ENCODE measurements around the gene KCNJ10.

KCNJ10 gene

DNA sequence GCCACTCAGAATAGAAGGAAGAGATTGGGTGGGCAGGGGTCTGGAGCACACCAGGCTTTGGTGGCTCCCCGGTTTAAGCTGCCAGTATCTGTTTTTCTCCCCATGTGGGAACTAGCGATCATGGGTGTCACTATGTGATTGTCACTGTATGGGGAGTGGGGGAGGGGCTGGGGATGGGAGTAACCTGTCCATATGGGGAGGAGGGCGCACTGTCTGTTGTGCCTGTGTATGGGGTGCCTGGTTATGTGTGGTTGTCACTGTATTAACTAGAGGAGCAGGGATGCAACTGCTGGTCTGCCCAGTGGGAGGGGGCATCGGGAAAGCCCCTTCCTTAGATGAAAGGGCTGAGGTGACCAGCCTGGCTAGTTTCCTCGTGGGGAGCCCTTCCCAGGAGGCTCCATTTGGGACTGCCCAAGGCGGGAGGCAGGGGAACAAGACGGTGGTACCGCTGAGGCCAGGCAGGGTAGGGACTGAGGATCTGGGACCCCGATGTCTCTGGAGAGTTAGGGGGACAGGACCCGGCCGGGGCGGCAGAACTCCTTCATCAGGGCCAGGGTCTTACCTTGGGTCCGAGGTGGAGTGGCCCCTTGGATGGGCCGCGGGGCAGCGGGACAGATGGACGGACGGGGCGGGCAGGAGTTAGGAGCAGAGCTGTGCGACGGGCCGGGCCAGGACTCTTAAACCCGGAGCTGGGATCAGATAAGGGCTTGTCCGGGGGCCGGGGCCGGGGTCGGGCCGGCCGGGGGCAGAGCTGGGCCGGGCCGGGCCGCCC is at the start of gene KCNJ10:
TSS of gene KCNJ10 (minus strand) at position 701 of the 772 bp plus-strand sequence. CDS start 27,628 bp downstream, outside the sequence.
- no peaks in the 10 kb centered on the region for H3K36me3 ChIP-seq (replicated peaks)
- peaks cover 19% of the 10 kb centered on the region for H3K27me3 ChIP-seq (replicated peaks)
- in situ Hi-C loops (cut with HindIII; ENCODE audit: low pct_ligation_motif_present, low sequenced_read_pairs) = no loop called here
- TF ChIP-seq, protein P1, sequence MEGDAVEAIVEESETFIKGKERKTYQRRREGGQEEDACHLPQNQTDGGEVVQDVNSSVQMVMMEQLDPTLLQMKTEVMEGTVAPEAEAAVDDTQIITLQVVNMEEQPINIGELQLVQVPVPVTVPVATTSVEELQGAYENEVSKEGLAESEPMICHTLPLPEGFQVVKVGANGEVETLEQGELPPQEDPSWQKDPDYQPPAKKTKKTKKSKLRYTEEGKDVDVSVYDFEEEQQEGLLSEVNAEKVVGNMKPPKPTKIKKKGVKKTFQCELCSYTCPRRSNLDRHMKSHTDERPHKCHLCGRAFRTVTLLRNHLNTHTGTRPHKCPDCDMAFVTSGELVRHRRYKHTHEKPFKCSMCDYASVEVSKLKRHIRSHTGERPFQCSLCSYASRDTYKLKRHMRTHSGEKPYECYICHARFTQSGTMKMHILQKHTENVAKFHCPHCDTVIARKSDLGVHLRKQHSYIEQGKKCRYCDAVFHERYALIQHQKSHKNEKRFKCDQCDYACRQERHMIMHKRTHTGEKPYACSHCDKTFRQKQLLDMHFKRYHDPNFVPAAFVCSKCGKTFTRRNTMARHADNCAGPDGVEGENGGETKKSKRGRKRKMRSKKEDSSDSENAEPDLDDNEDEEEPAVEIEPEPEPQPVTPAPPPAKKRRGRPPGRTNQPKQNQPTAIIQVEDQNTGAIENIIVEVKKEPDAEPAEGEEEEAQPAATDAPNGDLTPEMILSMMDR (IDR thresholded peaks at IDR 0.05; ENCODE audit: low read depth, low read length, missing control alignments) = no peak
- H3K27ac ChIP-seq = no peak within 1 kb of the TSS
- no peak for DNase-seq
- H3K4me3 ChIP-seq (ENCODE audit: low read depth, low read length) = peak within 1 kb of the TSS; percentile 59

DNA sequence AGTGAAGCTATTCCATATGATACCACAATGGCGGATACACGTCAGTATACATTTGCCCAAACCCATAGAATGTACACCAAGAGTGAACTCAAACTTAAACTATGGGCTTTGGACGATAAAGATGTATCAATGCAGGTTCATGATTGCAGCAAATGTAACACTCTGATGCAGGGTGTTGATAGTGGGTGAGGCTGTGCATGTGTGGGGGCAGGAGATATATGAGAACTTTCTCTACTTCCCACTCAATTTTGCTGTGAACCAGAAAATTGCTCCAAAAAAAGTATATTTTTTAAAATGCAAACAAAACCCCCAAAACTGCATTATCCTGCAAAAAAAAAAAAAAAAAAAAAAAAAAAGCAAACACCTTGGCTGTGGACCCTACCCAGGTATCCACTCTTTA is 49.0 kb upstream of the KCNJ10 start:
- Histone ChIP-seq H3K27ac (no peak overlapping the region), H3K4me3 (ENCODE audit: low read depth, low read length) (no peak overlapping the region), H3K36me3 (replicated peaks) (no peaks in the 10 kb centered on the region), H3K27me3 (replicated peaks) (peaks cover 32% of the 10 kb centered on the region)
- TF ChIP-seq, protein P1 (IDR thresholded peaks at IDR 0.05; ENCODE audit: low read depth, low read length, missing control alignments) = no peak
- no peak for DNase-seq
- in situ Hi-C loops (cut with HindIII; ENCODE audit: low pct_ligation_motif_present, low sequenced_read_pairs) = no loop called here

DNA sequence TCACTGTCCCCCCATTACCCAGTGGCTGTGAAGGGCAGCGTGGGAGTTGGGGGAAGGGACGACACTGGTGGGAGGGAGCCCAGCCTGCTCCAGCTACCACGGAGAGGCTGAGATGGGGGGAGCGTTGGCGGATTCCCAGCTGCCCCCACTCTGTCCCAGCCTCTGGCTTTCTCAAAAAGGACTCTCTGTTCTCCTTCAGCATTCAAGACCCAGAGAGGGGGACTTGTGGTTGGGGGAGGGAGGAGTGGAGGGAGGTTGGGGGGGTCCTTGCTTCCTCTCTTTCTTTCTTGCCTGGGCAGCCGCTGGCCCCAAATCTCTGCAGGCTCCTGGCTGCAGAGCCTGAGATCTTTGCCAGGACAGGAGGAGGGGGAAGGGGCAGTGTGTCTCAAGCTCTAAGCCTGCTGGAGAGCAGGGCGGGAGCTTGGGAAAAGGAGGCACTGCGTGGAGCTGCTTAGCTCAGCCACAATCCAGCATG is 47.8 kb upstream of the KCNJ10 start:
- TF ChIP-seq, protein P1 (IDR thresholded peaks at IDR 0.05; ENCODE audit: low read depth, low read length, missing control alignments) = no peak
- Histone ChIP-seq H3K27ac (no peak overlapping the region), H3K4me3 (ENCODE audit: low read depth, low read length) (no peak overlapping the region), H3K36me3 (replicated peaks) (no peaks in the 10 kb centered on the region), H3K27me3 (replicated peaks) (peaks cover 36% of the 10 kb centered on the region)
- in situ Hi-C loops (cut with HindIII; ENCODE audit: low pct_ligation_motif_present, low sequenced_read_pairs) = no loop called here
- no peak for DNase-seq

DNA sequence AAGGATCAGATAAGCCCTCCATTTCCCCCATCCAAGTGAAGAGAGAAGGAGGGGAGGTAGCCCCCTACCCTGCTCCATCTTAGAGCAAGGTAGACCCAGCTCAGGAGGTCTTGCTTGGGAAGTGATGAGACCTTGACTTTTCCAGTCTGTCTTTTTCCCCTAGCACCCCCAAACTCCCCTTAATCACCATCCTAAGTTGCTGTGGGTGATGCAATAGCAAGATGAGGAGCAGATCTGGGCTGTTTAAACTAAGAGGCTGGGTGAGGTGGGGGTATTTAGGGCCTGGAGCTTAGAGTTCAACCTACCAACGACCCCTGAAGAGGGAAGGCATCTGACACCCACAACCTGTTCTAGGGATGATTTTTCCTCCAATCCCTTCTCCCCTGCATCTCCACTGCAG is 47.3 kb upstream of the KCNJ10 start:
- Histone ChIP-seq H3K27me3 (replicated peaks) (peaks cover 36% of the 10 kb centered on the region), H3K36me3 (replicated peaks) (no peaks in the 10 kb centered on the region), H3K4me3 (ENCODE audit: low read depth, low read length) (no peak overlapping the region), H3K27ac (no peak overlapping the region)
- in situ Hi-C loops (cut with HindIII; ENCODE audit: low pct_ligation_motif_present, low sequenced_read_pairs) = no loop called here
- TF ChIP-seq, protein P1 (IDR thresholded peaks at IDR 0.05; ENCODE audit: low read depth, low read length, missing control alignments) = no peak
- no peak for DNase-seq

DNA sequence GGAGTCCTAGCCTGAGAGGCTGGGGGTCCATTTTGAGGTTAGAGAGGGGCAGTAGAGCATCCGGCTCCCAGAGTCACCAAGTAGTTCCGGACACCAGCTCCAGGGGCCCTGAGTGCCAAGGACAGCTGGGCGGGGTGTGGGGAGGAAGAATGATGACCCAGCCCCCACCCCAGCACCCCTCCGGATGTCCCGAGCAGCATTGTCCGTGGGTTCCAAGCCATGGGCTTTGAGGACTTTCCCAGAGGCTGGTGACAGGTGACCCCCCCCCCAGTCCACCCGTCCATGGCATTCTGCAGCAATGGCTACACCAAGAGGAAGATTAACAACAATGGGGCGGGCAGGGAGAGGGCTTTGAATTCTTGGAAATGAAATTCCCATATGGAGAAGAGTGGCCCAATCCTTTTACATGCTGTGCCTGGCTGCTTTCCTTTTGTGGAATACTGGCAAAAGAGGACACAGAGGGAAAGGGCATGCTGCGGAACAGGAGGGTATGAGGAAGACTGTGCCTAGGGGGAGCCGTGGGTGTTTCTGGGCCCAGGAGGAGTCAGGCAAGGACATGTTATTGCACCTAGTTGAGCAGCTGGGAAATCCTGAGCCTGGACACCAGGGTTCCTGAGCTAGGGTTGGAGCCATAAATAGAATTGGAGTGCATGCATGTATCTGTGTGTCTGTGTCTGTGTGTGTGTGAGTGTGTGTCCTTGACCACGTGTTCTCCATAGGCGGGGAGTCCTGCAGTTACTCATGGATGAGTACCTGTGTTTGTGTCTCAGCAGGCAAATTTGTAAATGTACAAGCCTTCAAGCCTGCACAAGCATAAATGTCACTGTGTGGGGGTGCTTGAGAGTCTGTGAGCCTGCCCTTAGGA is 46.6 kb upstream of the KCNJ10 start:
- H3K27me3 ChIP-seq (replicated peaks) = peaks cover 38% of the 10 kb centered on the region
- no peak overlapping the region for H3K27ac ChIP-seq
- in situ Hi-C loops (cut with HindIII; ENCODE audit: low pct_ligation_motif_present, low sequenced_read_pairs) = no loop called here
- TF ChIP-seq, protein P1 (IDR thresholded peaks at IDR 0.05; ENCODE audit: low read depth, low read length, missing control alignments) = no peak
- no peaks in the 10 kb centered on the region for H3K36me3 ChIP-seq (replicated peaks)
- DNase-seq = no peak
- H3K4me3 ChIP-seq (ENCODE audit: low read depth, low read length) = no peak overlapping the region
